HCT116 (cell line): ENCODE data around the gene PSMD2. TPM values are rescaled to one million over a fixed set of nuclear protein-coding genes. Genes with fewer than 3 reads are reported as not detected.

ENCODE experiments used
- ATAC-seq: fragments of 200-7000 bp; cut with Tn5 transposase; 2 replicates; pipeline ENCODE4 v1.9.1; 2020; ENCODE audit warnings: mild to moderate bottlenecking, moderate library complexity
- BruUV-seq: library from RNA; stranded (reverse); fragments of 400-500 nt; replicated peaks from 2 replicates; lab custom pipeline; 2021; lab: Mats Ljungman, UMichigan
- CTCF ChIA-PET: fragments of 300-600 bp; sonication (Branson Sonifier 250); formaldehyde crosslinking; loops from one replicate; lab custom pipeline; 2021; ENCODE audit warnings: antibody characterized with exemption; lab: Charles Lee
- POLR2A ChIA-PET: fragments of 300-600, 350-600 bp; sonication (Branson Sonifier 250); formaldehyde crosslinking; loops from one replicate; lab custom pipeline; 2021; ENCODE audit warnings: antibody characterized with exemption; lab: Charles Lee
- RAD21 ChIA-PET, 2 experiments: fragments of 300-600 bp; sonication (Branson Sonifier 250); formaldehyde crosslinking; loops; one replicate each; lab custom pipeline; 2023; ENCODE audit warnings: low total read pairs in 2 of 2; ENCODE audit not compliant: uncharacterized antibody in 2 of 2, unreplicated experiment in 2 of 2, low non-redundant PET in 1 of 2; lab: Charles Lee
- DNase-seq: peaks from one replicate; pipeline ENCODE4 v3.0.0-alpha.2; 2010; ENCODE audit warnings: low read depth, low spot score
- H2AFZ ChIP-seq: fragments of 200-600 bp; shearing (Covaris generic), sonication (generic); 2 replicates; pipeline ENCODE4 v1.6.1; 2017; ENCODE audit warnings: low read depth, mixed run types, mixed read lengths, antibody characterized with exemption, low read length; ENCODE audit not compliant: poor library complexity, severe bottlenecking
- H3K27ac ChIP-seq: 2 replicates; pipeline ENCODE4 v1.5.1; 2012; ENCODE audit warnings: low read depth, low read length
- H3K27me3 ChIP-seq: fragments of 200-600 bp; sonication (generic); 2 replicates; pipeline ENCODE4 v1.6.1; 2016; ENCODE audit warnings: mixed run types, low read length, mixed read lengths; ENCODE audit not compliant: insufficient read depth
- H3K36me3 ChIP-seq, 2 experiments: fragments of 200-500 bp in 1 of 2; fragments of 200-600 bp in 1 of 2; sonication (Bioruptor generic) in 1 of 2; sonication (generic) in 1 of 2; 2 replicates each; pipeline versions ENCODE4 v1.5.1 to v1.6.1; 2014 to 2016; ENCODE audit warnings: low read length in 2 of 2, inconsistent platforms in 1 of 2, mixed read lengths in 1 of 2, mixed run types in 1 of 2; ENCODE audit not compliant: insufficient read depth in 2 of 2, control insufficient read depth in 1 of 2
- H3K4me1 ChIP-seq, 2 experiments: fragments of 200-600 bp in 1 of 2; sonication (generic) in 1 of 2; 2 replicates each; pipeline versions ENCODE4 v1.5.1 to v1.6.1; 2012 to 2017; ENCODE audit warnings: low read length in 2 of 2, inconsistent platforms in 1 of 2, mild to moderate bottlenecking in 1 of 2, mixed read lengths in 1 of 2, mixed run types in 1 of 2, moderate library complexity in 1 of 2; ENCODE audit not compliant: insufficient read depth in 2 of 2, control insufficient read depth in 1 of 2
- H3K4me2 ChIP-seq: fragments of 200-600 bp; sonication (generic); 2 replicates; pipeline ENCODE4 v1.6.1; 2017; ENCODE audit warnings: mixed run types, low read length, mixed read lengths
- H3K4me3 ChIP-seq, 2 experiments: fragments of 200-600 bp in 1 of 2; sonication (generic) in 1 of 2; replicated peaks in 1 of 2; 2 replicates each; pipeline ENCODE4 v1.5.1; 2011 to 2016; ENCODE audit warnings: low read length in 2 of 2, control low read depth in 1 of 2, low read depth in 1 of 2, mild to moderate bottlenecking in 1 of 2, mixed read lengths in 1 of 2, mixed run types in 1 of 2
- H3K79me2 ChIP-seq: fragments of 200-600 bp; sonication (generic); 2 replicates; pipeline ENCODE4 v1.6.1; 2017; ENCODE audit warnings: mild to moderate bottlenecking, mixed run types, low read length, moderate library complexity, mixed read lengths; ENCODE audit not compliant: insufficient read depth
- H3K9ac ChIP-seq: fragments of 200-600 bp; sonication (generic); 2 replicates; pipeline ENCODE4 v1.6.1; 2016; ENCODE audit warnings: low read length, mixed read lengths
- H3K9me2 ChIP-seq: fragments of 200-600 bp; sonication (generic), shearing (Covaris generic); 2 replicates; pipeline ENCODE4 v1.6.1; 2017; ENCODE audit warnings: mixed run types, mild to moderate bottlenecking, moderate library complexity; ENCODE audit not compliant: insufficient read depth
- H3K9me3 ChIP-seq, 2 experiments: fragments of 200-500 bp in 1 of 2; fragments of 200-600 bp in 1 of 2; sonication (Bioruptor generic) in 1 of 2; sonication (generic) in 1 of 2; 2 replicates each; pipeline ENCODE4 v1.6.1; 2014 to 2017; ENCODE audit warnings: low read length in 2 of 2, mixed read lengths in 2 of 2, inconsistent platforms in 1 of 2, low read depth in 1 of 2, mild to moderate bottlenecking in 1 of 2, mixed run types in 1 of 2, moderate library complexity in 1 of 2; ENCODE audit not compliant: control insufficient read depth in 1 of 2, insufficient read depth in 1 of 2
- H4K20me1 ChIP-seq: fragments of 200-600 bp; sonication (generic), shearing (Covaris generic); 2 replicates; pipeline ENCODE4 v1.6.1; 2017; ENCODE audit warnings: mixed run types, mild to moderate bottlenecking, moderate library complexity; ENCODE audit not compliant: insufficient read depth
- CEBPB ChIP-seq: IDR thresholded peaks from 2 replicates; pipeline ENCODE4 v1.6.1; 2012; ENCODE audit warnings: low read depth
- EGR1 ChIP-seq: IDR thresholded peaks from 2 replicates; pipeline ENCODE4 v1.6.1; 2012; ENCODE audit warnings: low read depth
- POLR2A ChIP-seq: IDR thresholded peaks from 2 replicates; pipeline ENCODE4 v1.7.0; 2011; ENCODE audit warnings: borderline replicate concordance; ENCODE audit not compliant: insufficient read depth, insufficient read length; ENCODE audit errors: extremely low read depth
- RAD21 ChIP-seq: IDR thresholded peaks from 2 replicates; pipeline ENCODE4 v1.6.1; 2012; ENCODE audit warnings: low read depth, mild to moderate bottlenecking
- SRF ChIP-seq: IDR thresholded peaks from 2 replicates; pipeline ENCODE4 v1.6.1; 2012; ENCODE audit warnings: low read depth
- ZFX ChIP-seq: fragments of 450-650 bp; IDR thresholded peaks from 2 replicates; pipeline ENCODE4 v1.6.1; 2017
- ZNF274 ChIP-seq: fragments of 200-500 bp; sonication (Bioruptor generic); IDR thresholded peaks from 2 replicates; pipeline ENCODE4 v1.6.1; 2014; ENCODE audit warnings: mild to moderate bottlenecking, low read depth, low read length, inconsistent platforms
- intact Hi-C: fragments of 100-400 bp; cut with micrococcal nuclease; formaldehyde crosslinking; loops from 2 replicates; pipeline ENCODE4 v1.10.0; 2022
- total RNA-seq: library from RNA; stranded (reverse); gene quantifications from one replicate; pipeline ENCODE4 v1.2.1, GENCODE V29; 2021; ENCODE audit not compliant: unreplicated experiment
- TF ChIP-seq, protein P1 (sequence below): IDR thresholded peaks from 2 replicates; pipeline ENCODE4 v1.6.1; 2011; ENCODE audit warnings: mild to moderate bottlenecking, low read length, moderate library complexity; ENCODE audit not compliant: insufficient replicate concordance; ENCODE audit errors: extremely low read depth
- TF ChIP-seq, protein P2 (sequence below): IDR thresholded peaks from 2 replicates; pipeline ENCODE4 v1.6.1; 2012
- TF ChIP-seq, protein P3 (sequence below), 3 experiments: fragments of 200-600 bp in 1 of 3; sonication (generic) in 1 of 3; IDR thresholded peaks in 2 of 3; conservative IDR thresholded peaks in 1 of 3; 2 replicates each; pipeline ENCODE4 v1.5.1; 2012 to 2017; ENCODE audit warnings: low read depth in 2 of 3, low read length in 2 of 3, antibody characterized with exemption in 1 of 3, borderline replicate concordance in 1 of 3, control low read depth in 1 of 3, mild to moderate bottlenecking in 1 of 3, mixed read lengths in 1 of 3, mixed run types in 1 of 3, moderate library complexity in 1 of 3; ENCODE audit not compliant: insufficient read depth in 1 of 3

Gene PSMD2
- total RNA-seq, 1 experiment from 2014 or later: 402 TPM

- TF ChIP-seq, protein P1, sequence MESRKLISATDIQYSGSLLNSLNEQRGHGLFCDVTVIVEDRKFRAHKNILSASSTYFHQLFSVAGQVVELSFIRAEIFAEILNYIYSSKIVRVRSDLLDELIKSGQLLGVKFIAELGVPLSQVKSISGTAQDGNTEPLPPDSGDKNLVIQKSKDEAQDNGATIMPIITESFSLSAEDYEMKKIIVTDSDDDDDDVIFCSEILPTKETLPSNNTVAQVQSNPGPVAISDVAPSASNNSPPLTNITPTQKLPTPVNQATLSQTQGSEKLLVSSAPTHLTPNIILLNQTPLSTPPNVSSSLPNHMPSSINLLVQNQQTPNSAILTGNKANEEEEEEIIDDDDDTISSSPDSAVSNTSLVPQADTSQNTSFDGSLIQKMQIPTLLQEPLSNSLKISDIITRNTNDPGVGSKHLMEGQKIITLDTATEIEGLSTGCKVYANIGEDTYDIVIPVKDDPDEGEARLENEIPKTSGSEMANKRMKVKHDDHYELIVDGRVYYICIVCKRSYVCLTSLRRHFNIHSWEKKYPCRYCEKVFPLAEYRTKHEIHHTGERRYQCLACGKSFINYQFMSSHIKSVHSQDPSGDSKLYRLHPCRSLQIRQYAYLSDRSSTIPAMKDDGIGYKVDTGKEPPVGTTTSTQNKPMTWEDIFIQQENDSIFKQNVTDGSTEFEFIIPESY: no peak
- TF ChIP-seq, protein P2, sequence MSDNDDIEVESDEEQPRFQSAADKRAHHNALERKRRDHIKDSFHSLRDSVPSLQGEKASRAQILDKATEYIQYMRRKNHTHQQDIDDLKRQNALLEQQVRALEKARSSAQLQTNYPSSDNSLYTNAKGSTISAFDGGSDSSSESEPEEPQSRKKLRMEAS: no peak
- TF ChIP-seq CEBPB: no peak
- TF ChIP-seq, all 23 proteins: peak for 0
These were observed 54.5 kb downstream of the PSMD2 start (continued) for GRCh38 chr3:184353546-184353941.

- TF ChIP-seq, protein P3, sequence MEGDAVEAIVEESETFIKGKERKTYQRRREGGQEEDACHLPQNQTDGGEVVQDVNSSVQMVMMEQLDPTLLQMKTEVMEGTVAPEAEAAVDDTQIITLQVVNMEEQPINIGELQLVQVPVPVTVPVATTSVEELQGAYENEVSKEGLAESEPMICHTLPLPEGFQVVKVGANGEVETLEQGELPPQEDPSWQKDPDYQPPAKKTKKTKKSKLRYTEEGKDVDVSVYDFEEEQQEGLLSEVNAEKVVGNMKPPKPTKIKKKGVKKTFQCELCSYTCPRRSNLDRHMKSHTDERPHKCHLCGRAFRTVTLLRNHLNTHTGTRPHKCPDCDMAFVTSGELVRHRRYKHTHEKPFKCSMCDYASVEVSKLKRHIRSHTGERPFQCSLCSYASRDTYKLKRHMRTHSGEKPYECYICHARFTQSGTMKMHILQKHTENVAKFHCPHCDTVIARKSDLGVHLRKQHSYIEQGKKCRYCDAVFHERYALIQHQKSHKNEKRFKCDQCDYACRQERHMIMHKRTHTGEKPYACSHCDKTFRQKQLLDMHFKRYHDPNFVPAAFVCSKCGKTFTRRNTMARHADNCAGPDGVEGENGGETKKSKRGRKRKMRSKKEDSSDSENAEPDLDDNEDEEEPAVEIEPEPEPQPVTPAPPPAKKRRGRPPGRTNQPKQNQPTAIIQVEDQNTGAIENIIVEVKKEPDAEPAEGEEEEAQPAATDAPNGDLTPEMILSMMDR (IDR thresholded peaks at IDR 0.05 in 2 of 3, conservative IDR thresholded peaks at IDR 0.05 in 1 of 3; ENCODE audit: borderline replicate concordance in 1 of 3, insufficient read depth in 1 of 3, low read depth in 2 of 3, low read length in 2 of 3): peak in 2 of 3 experiments; percentile 84 to 86; a peak in 4 of 6 replicates
- TF ChIP-seq ZFX: no peak
- TF ChIP-seq RAD21: no peak
- no peak for TF ChIP-seq ZNF274
- TF ChIP-seq EGR1: no peak
- no peak for TF ChIP-seq POLR2A
- TF ChIP-seq SRF: no peak
- TF ChIP-seq, protein P1: no peak
- POLR2A ChIA-PET: no interaction called here
- H3K9me2 ChIP-seq: no peaks in the 10 kb centered on the region
- no peak overlapping the region for H3K4me2 ChIP-seq
- peaks cover 0 to 3% of the 10 kb centered on the region in 2 experiments; a peak in 1 of 4 replicates for H3K4me1 ChIP-seq
- no peak overlapping the region for H3K4me3 ChIP-seq
- RAD21 ChIA-PET: no interaction called here
- H3K27ac ChIP-seq: no peak overlapping the region
- peaks cover 24% of the 10 kb centered on the region in 2 experiments; a peak in 3 of 4 replicates for H3K36me3 ChIP-seq
- DNase-seq (no peak), ATAC-seq (peak; percentile 91)
- H3K27me3 ChIP-seq: no peaks in the 10 kb centered on the region
- H3K9me3 ChIP-seq: no peaks in the 10 kb centered on the region
- CTCF ChIA-PET: interaction anchor here (1.0 to 1.2 kb wide), 2 partner anchors 18 to 178 kb away, joined by 3 to 4 read pairs; no protein-coding TSS in a partner anchor
- no peak overlapping the region for H2AFZ ChIP-seq
- H3K9ac ChIP-seq: no peak overlapping the region
- BruUV-seq: no TSS peak
- no peaks in the 10 kb centered on the region; the same call in 1 of the 2 replicates for H3K79me2 ChIP-seq
- intact Hi-C loops: no loop called here
- no peaks in the 10 kb centered on the region for H4K20me1 ChIP-seq
These were observed 55.2 kb downstream of the PSMD2 start for GRCh38 chr3:184354121-184354728.
